ENCODE results near the gene PDXK. TPM values are rescaled to one million over a fixed set of nuclear protein-coding genes. Genes with fewer than 3 reads are reported as not detected.

PDXK gene
- total and polyA plus RNA-seq, 2 of the 13 experiments (the other 11 are each of a cell fraction or from before 2014, with no cell fraction given) = 114 to 184 TPM

DNA sequence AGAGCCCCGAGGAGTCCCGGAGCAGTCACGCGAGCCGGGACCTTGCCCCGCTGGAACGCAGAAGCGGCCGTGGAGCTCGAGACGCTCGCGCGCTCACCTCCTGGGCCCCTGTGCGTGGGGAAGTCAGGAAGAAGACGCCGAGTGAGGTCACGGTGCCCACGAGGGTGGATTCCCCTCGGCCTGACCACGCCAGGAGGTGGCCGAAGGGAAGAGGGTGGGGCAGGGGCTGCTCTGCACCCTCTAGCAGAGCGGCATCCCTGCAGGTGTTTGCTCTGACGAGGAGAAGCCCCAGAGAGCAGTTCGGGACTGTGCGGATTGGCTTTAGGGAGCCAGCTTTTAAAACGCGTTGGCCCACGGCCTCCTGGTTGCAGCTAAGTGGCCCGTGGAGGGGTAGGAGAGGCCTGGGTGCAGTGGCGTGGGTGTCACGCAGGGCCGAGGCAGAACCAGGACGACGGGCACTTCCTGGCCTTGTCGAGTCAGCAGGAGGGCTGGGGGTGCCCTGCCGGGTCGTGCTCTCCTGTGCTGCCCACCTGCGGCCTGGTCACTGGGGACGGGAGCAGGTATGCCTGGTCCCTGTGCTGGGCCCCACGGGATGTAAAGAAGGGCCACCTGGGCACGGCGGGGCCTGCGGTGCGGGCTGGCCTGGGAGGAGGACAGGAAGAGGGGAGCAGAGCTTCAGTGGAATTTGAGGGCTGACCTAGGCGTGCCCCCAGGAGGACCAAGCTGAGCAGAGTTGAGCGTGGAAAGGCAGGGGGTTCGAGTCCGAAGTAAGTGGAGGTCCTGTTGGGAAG lies 1.0 kb downstream of the PDXK start (continued):
- TF ChIP-seq, protein P1, sequence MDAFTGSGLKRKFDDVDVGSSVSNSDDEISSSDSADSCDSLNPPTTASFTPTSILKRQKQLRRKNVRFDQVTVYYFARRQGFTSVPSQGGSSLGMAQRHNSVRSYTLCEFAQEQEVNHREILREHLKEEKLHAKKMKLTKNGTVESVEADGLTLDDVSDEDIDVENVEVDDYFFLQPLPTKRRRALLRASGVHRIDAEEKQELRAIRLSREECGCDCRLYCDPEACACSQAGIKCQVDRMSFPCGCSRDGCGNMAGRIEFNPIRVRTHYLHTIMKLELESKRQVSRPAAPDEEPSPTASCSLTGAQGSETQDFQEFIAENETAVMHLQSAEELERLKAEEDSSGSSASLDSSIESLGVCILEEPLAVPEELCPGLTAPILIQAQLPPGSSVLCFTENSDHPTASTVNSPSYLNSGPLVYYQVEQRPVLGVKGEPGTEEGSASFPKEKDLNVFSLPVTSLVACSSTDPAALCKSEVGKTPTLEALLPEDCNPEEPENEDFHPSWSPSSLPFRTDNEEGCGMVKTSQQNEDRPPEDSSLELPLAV (CRISPR knock-in tag; conservative IDR thresholded peaks at IDR 0.05; ENCODE audit: low read depth) = no peak
- TF ChIP-seq ZNF264 (CRISPR knock-in tag; IDR thresholded peaks at IDR 0.05) (no peak), ZNF577 (CRISPR knock-in tag; IDR thresholded peaks at IDR 0.05; ENCODE audit: borderline replicate concordance, low read depth) (no peak), ESRRA (CRISPR knock-in tag; IDR thresholded peaks at IDR 0.05; ENCODE audit: low read depth) (no peak), ZNF644 (CRISPR knock-in tag; IDR thresholded peaks at IDR 0.05; ENCODE audit: low read depth) (no peak), ZNF17 (CRISPR knock-in tag; IDR thresholded peaks at IDR 0.05) (no peak), CBX5 (CRISPR knock-in tag; IDR thresholded peaks at IDR 0.05; ENCODE audit: borderline replicate concordance) (no peak), ZNF253 (CRISPR knock-in tag; IDR thresholded peaks at IDR 0.05; ENCODE audit: borderline replicate concordance) (no peak), ZSCAN25 (CRISPR knock-in tag; IDR thresholded peaks at IDR 0.05) (no peak), ZNF572 (CRISPR knock-in tag; IDR thresholded peaks at IDR 0.05) (no peak), HNRNPLL (IDR thresholded peaks at IDR 0.05; ENCODE audit: low read depth, low read length, poor library complexity, severe bottlenecking) (peak; percentile 3), REXO4 (CRISPR knock-in tag; IDR thresholded peaks at IDR 0.05; ENCODE audit: borderline replicate concordance) (no peak), ZNF775 (CRISPR knock-in tag; IDR thresholded peaks at IDR 0.05; ENCODE audit: borderline replicate concordance) (no peak), RBM39 (IDR thresholded peaks at IDR 0.05; ENCODE audit: low read depth, low read length, poor library complexity, severe bottlenecking) (no peak), EED (CRISPR knock-in tag; IDR thresholded peaks at IDR 0.05) (no peak), TBP (CRISPR knock-in tag; IDR thresholded peaks at IDR 0.05) (no peak), ZNF207 (IDR thresholded peaks at IDR 0.05; ENCODE audit: borderline replicate concordance) (no peak)
- TF ChIP-seq, protein P2, sequence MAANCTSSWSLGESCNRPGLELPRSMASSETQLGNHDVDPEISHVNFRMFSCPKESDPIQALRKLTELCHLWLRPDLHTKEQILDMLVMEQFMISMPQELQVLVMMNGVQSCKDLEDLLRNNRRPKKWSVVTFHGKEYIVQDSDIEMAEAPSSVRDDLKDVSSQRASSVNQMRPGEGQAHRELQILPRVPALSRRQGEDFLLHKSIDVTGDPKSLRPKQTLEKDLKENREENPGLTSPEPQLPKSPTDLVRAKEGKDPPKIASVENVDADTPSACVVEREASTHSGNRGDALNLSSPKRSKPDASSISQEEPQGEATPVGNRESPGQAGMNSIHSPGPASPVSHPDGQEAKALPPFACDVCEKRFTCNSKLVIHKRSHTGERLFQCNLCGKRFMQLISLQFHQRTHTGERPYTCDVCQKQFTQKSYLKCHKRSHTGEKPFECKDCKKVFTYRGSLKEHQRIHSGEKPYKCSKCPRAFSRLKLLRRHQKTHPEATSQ (CRISPR knock-in tag; IDR thresholded peaks at IDR 0.05; ENCODE audit: borderline replicate concordance) = no peak
- TF ChIP-seq, protein P3, sequence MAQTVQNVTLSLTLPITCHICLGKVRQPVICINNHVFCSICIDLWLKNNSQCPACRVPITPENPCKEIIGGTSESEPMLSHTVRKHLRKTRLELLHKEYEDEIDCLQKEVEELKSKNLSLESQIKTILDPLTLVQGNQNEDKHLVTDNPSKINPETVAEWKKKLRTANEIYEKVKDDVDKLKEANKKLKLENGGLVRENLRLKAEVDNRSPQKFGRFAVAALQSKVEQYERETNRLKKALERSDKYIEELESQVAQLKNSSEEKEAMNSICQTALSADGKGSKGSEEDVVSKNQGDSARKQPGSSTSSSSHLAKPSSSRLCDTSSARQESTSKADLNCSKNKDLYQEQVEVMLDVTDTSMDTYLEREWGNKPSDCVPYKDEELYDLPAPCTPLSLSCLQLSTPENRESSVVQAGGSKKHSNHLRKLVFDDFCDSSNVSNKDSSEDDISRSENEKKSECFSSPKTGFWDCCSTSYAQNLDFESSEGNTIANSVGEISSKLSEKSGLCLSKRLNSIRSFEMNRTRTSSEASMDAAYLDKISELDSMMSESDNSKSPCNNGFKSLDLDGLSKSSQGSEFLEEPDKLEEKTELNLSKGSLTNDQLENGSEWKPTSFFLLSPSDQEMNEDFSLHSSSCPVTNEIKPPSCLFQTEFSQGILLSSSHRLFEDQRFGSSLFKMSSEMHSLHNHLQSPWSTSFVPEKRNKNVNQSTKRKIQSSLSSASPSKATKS (CRISPR knock-in tag; IDR thresholded peaks at IDR 0.05) = no peak
- TF ChIP-seq, protein P4, sequence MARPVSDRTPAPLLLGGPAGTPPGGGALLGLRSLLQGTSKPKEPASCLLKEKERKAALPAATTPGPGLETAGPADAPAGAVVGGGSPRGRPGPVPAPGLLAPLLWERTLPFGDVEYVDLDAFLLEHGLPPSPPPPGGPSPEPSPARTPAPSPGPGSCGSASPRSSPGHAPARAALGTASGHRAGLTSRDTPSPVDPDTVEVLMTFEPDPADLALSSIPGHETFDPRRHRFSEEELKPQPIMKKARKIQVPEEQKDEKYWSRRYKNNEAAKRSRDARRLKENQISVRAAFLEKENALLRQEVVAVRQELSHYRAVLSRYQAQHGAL (CRISPR knock-in tag; IDR thresholded peaks at IDR 0.05; ENCODE audit: not compliant biosample characterization) = no peak
- TF ChIP-seq, protein P5, sequence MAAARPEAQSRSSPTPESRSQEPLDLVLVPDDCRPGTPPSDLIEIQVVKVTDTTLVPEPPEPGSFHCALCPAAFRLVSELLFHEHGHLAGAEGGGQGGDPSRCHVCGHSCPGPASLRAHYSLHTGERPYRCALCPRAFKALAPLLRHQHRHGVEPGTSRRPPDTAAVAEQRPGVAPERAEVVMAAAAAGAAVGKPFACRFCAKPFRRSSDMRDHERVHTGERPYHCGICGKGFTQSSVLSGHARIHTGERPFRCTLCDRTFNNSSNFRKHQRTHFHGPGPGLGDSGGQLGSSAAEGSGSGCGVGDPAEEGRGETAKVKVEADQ (CRISPR knock-in tag; IDR thresholded peaks at IDR 0.05; ENCODE audit: borderline replicate concordance) = no peak
- TF ChIP-seq, protein P6, sequence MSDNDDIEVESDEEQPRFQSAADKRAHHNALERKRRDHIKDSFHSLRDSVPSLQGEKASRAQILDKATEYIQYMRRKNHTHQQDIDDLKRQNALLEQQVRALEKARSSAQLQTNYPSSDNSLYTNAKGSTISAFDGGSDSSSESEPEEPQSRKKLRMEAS (IDR thresholded peaks at IDR 0.05) = 0 out of 2 replicates have a peak, but pooled peaks have one; percentile 4

Measured in HepG2 (cell line).